Transverse colon (tissue), 3 donors: ENCODE measurements around the gene LRP8.

Experiments used
- CTCF ChIP-seq, 5 experiments: fragments of 200-600 bp in 3 of 5; fragments of 450-650 bp in 2 of 5; sonication (generic) in 3 of 5; IDR thresholded peaks; 1 replicate in 2 of 5; 2 replicates in 3 of 5; pipeline ENCODE4 v1.5.1; 2016 to 2017; ENCODE audit warnings: antibody characterized with exemption in 5 of 5, inconsistent platforms in 3 of 5, mild to moderate bottlenecking in 2 of 5, moderate library complexity in 1 of 5
- EP300 ChIP-seq: sonication (generic); formaldehyde crosslinking; IDR thresholded peaks from one replicate; pipeline ENCODE4 v1.6.1; 2017; ENCODE audit warnings: antibody characterized with exemption, low read depth
- POLR2A ChIP-seq: fragments of 450-650 bp; IDR thresholded peaks from one replicate; pipeline ENCODE4 v1.6.1; 2016; ENCODE audit warnings: antibody characterized with exemption, mild to moderate bottlenecking, moderate library complexity

GRCh38 chr1:53362270-53362669 is 34.4 kb upstream of the LRP8 start:
- TF ChIP-seq CTCF (IDR thresholded peaks at IDR 0.05), result no peak
- TF ChIP-seq EP300, result no peak
- no peak for TF ChIP-seq POLR2A
